GM19467 (cell line): Measurements from ENCODE around the gene HDAC4.

Experiments
- ATAC-seq: cut with Tn5 transposase; IDR thresholded peaks from one replicate; pipeline ENCODE4 v1.9.1; 2021; ENCODE audit warnings: mild to moderate bottlenecking, moderate library complexity; ENCODE audit not compliant: unreplicated experiment

Gene HDAC4

GRCh38 chr2:239105234-239105633, 295.6 kb downstream of the HDAC4 start:
- ATAC-seq: no peak

- no peak for ATAC-seq
Measured at GRCh38 chr2:239104800-239105199, 296.0 kb downstream of the HDAC4 start.

GRCh38 chr2:239103125-239104098, 297.4 kb downstream of the HDAC4 start:
- no peak for ATAC-seq

- no peak for ATAC-seq
Measured at GRCh38 chr2:239102266-239102665, 298.6 kb downstream of the HDAC4 start.

- ATAC-seq: no peak
Measured at GRCh38 chr2:239101807-239102206, 299.0 kb downstream of the HDAC4 start.

GRCh38 chr2:239101071-239101470, 299.7 kb downstream of the HDAC4 start:
- ATAC-seq: no peak

- no peak for ATAC-seq
Measured at GRCh38 chr2:239099474-239099873, 301.3 kb downstream of the HDAC4 start.

GRCh38 chr2:239098288-239098970, 302.4 kb downstream of the HDAC4 start:
- no peak for ATAC-seq

- no peak for ATAC-seq
Measured at GRCh38 chr2:239097428-239097696, 303.5 kb downstream of the HDAC4 start.

GRCh38 chr2:239096676-239097427, 304.0 kb downstream of the HDAC4 start:
- no peak for ATAC-seq

- ATAC-seq: no peak
Measured at GRCh38 chr2:239095460-239096081, 305.2 kb downstream of the HDAC4 start.

GRCh38 chr2:239094867-239095266, 306.0 kb downstream of the HDAC4 start:
- no peak for ATAC-seq

- ATAC-seq: no peak
Measured at GRCh38 chr2:239093952-239094351, 306.9 kb downstream of the HDAC4 start.

- ATAC-seq: no peak
Measured at GRCh38 chr2:239093542-239093941, 307.3 kb downstream of the HDAC4 start.

GRCh38 chr2:239092571-239093294, 308.1 kb downstream of the HDAC4 start:
- no peak for ATAC-seq

GRCh38 chr2:239089884-239090283, 310.9 kb downstream of the HDAC4 start:
- no peak for ATAC-seq

GRCh38 chr2:239087046-239087710, 313.6 kb downstream of the HDAC4 start:
- ATAC-seq: no peak

GRCh38 chr2:239086325-239087020, 314.3 kb downstream of the HDAC4 start:
- ATAC-seq: no peak
